HCT116 (cell line): ENCODE data around the gene TBX3. TPM values are rescaled to one million over a fixed set of nuclear protein-coding genes. Genes with fewer than 3 reads are reported as not detected.

Source experiments
- ATAC-seq: fragments of 200-7000 bp; cut with Tn5 transposase; 2 replicates; pipeline ENCODE4 v1.9.1; 2020; ENCODE audit warnings: mild to moderate bottlenecking, moderate library complexity
- BruUV-seq: library from RNA; stranded (reverse); fragments of 400-500 nt; replicated peaks from 2 replicates; lab custom pipeline; 2021; lab: Mats Ljungman, UMichigan
- CTCF ChIA-PET: fragments of 300-600 bp; sonication (Branson Sonifier 250); formaldehyde crosslinking; loops from one replicate; lab custom pipeline; 2021; ENCODE audit warnings: antibody characterized with exemption; lab: Charles Lee
- POLR2A ChIA-PET: fragments of 300-600, 350-600 bp; sonication (Branson Sonifier 250); formaldehyde crosslinking; loops from one replicate; lab custom pipeline; 2021; ENCODE audit warnings: antibody characterized with exemption; lab: Charles Lee
- RAD21 ChIA-PET, 2 experiments: fragments of 300-600 bp; sonication (Branson Sonifier 250); formaldehyde crosslinking; loops; one replicate each; lab custom pipeline; 2023; ENCODE audit warnings: low total read pairs in 2 of 2; ENCODE audit not compliant: uncharacterized antibody in 2 of 2, unreplicated experiment in 2 of 2, low non-redundant PET in 1 of 2; lab: Charles Lee
- DNase-seq: peaks from one replicate; pipeline ENCODE4 v3.0.0-alpha.2; 2010; ENCODE audit warnings: low read depth, low spot score
- H2AFZ ChIP-seq: fragments of 200-600 bp; shearing (Covaris generic), sonication (generic); 2 replicates; pipeline ENCODE4 v1.6.1; 2017; ENCODE audit warnings: low read depth, mixed run types, mixed read lengths, antibody characterized with exemption, low read length; ENCODE audit not compliant: poor library complexity, severe bottlenecking
- H3K27ac ChIP-seq: 2 replicates; pipeline ENCODE4 v1.5.1; 2012; ENCODE audit warnings: low read depth, low read length
- H3K27me3 ChIP-seq: fragments of 200-600 bp; sonication (generic); 2 replicates; pipeline ENCODE4 v1.6.1; 2016; ENCODE audit warnings: mixed run types, low read length, mixed read lengths; ENCODE audit not compliant: insufficient read depth
- H3K36me3 ChIP-seq, 2 experiments: fragments of 200-500 bp in 1 of 2; fragments of 200-600 bp in 1 of 2; sonication (Bioruptor generic) in 1 of 2; sonication (generic) in 1 of 2; 2 replicates each; pipeline versions ENCODE4 v1.5.1 to v1.6.1; 2014 to 2016; ENCODE audit warnings: low read length in 2 of 2, inconsistent platforms in 1 of 2, mixed read lengths in 1 of 2, mixed run types in 1 of 2; ENCODE audit not compliant: insufficient read depth in 2 of 2, control insufficient read depth in 1 of 2
- H3K4me1 ChIP-seq, 2 experiments: fragments of 200-600 bp in 1 of 2; sonication (generic) in 1 of 2; 2 replicates each; pipeline versions ENCODE4 v1.5.1 to v1.6.1; 2012 to 2017; ENCODE audit warnings: low read length in 2 of 2, inconsistent platforms in 1 of 2, mild to moderate bottlenecking in 1 of 2, mixed read lengths in 1 of 2, mixed run types in 1 of 2, moderate library complexity in 1 of 2; ENCODE audit not compliant: insufficient read depth in 2 of 2, control insufficient read depth in 1 of 2
- H3K4me2 ChIP-seq: fragments of 200-600 bp; sonication (generic); 2 replicates; pipeline ENCODE4 v1.6.1; 2017; ENCODE audit warnings: mixed run types, low read length, mixed read lengths
- H3K4me3 ChIP-seq, 2 experiments: fragments of 200-600 bp in 1 of 2; sonication (generic) in 1 of 2; replicated peaks in 1 of 2; 2 replicates each; pipeline ENCODE4 v1.5.1; 2011 to 2016; ENCODE audit warnings: low read length in 2 of 2, control low read depth in 1 of 2, low read depth in 1 of 2, mild to moderate bottlenecking in 1 of 2, mixed read lengths in 1 of 2, mixed run types in 1 of 2
- H3K79me2 ChIP-seq: fragments of 200-600 bp; sonication (generic); 2 replicates; pipeline ENCODE4 v1.6.1; 2017; ENCODE audit warnings: mild to moderate bottlenecking, mixed run types, low read length, moderate library complexity, mixed read lengths; ENCODE audit not compliant: insufficient read depth
- H3K9ac ChIP-seq: fragments of 200-600 bp; sonication (generic); 2 replicates; pipeline ENCODE4 v1.6.1; 2016; ENCODE audit warnings: low read length, mixed read lengths
- H3K9me2 ChIP-seq: fragments of 200-600 bp; sonication (generic), shearing (Covaris generic); 2 replicates; pipeline ENCODE4 v1.6.1; 2017; ENCODE audit warnings: mixed run types, mild to moderate bottlenecking, moderate library complexity; ENCODE audit not compliant: insufficient read depth
- H3K9me3 ChIP-seq, 2 experiments: fragments of 200-500 bp in 1 of 2; fragments of 200-600 bp in 1 of 2; sonication (Bioruptor generic) in 1 of 2; sonication (generic) in 1 of 2; 2 replicates each; pipeline ENCODE4 v1.6.1; 2014 to 2017; ENCODE audit warnings: low read length in 2 of 2, mixed read lengths in 2 of 2, inconsistent platforms in 1 of 2, low read depth in 1 of 2, mild to moderate bottlenecking in 1 of 2, mixed run types in 1 of 2, moderate library complexity in 1 of 2; ENCODE audit not compliant: control insufficient read depth in 1 of 2, insufficient read depth in 1 of 2
- H4K20me1 ChIP-seq: fragments of 200-600 bp; sonication (generic), shearing (Covaris generic); 2 replicates; pipeline ENCODE4 v1.6.1; 2017; ENCODE audit warnings: mixed run types, mild to moderate bottlenecking, moderate library complexity; ENCODE audit not compliant: insufficient read depth
- CBX3 ChIP-seq: IDR thresholded peaks from 2 replicates; pipeline ENCODE4 v1.6.1; 2012; ENCODE audit warnings: low read depth
- CEBPB ChIP-seq: IDR thresholded peaks from 2 replicates; pipeline ENCODE4 v1.6.1; 2012; ENCODE audit warnings: low read depth
- ELF1 ChIP-seq: IDR thresholded peaks from 2 replicates; pipeline ENCODE4 v1.6.1; 2012; ENCODE audit warnings: low read depth, borderline replicate concordance
- EZH2 ChIP-seq: fragments of 200-600 bp; sonication (generic); IDR thresholded peaks from 2 replicates; pipeline ENCODE4 v1.6.1; 2017; ENCODE audit warnings: antibody characterized with exemption, mixed run types
- POLR2A ChIP-seq: IDR thresholded peaks from 2 replicates; pipeline ENCODE4 v1.7.0; 2011; ENCODE audit warnings: borderline replicate concordance; ENCODE audit not compliant: insufficient read depth, insufficient read length; ENCODE audit errors: extremely low read depth
- POLR2AphosphoS5 ChIP-seq: IDR thresholded peaks from 2 replicates; pipeline ENCODE4 v1.6.1; 2011; ENCODE audit warnings: mild to moderate bottlenecking, low read depth, low read length, moderate library complexity
- RAD21 ChIP-seq: IDR thresholded peaks from 2 replicates; pipeline ENCODE4 v1.6.1; 2012; ENCODE audit warnings: low read depth, mild to moderate bottlenecking
- SIN3A ChIP-seq: IDR thresholded peaks from 2 replicates; pipeline ENCODE4 v1.6.1; 2012; ENCODE audit warnings: low read depth
- SRF ChIP-seq: IDR thresholded peaks from 2 replicates; pipeline ENCODE4 v1.6.1; 2012; ENCODE audit warnings: low read depth
- TCF7L2 ChIP-seq: IDR thresholded peaks from 2 replicates; pipeline ENCODE4 v1.7.0; 2011; ENCODE audit warnings: borderline replicate concordance, inconsistent platforms; ENCODE audit not compliant: insufficient read depth, insufficient read length; ENCODE audit errors: extremely low read depth
- YY1 ChIP-seq: IDR thresholded peaks from 2 replicates; pipeline ENCODE4 v1.6.1; 2011; ENCODE audit warnings: low read length, low read depth, moderate library complexity, mild to moderate bottlenecking; ENCODE audit not compliant: insufficient replicate concordance; ENCODE audit errors: extremely low read depth
- ZFX ChIP-seq: fragments of 450-650 bp; IDR thresholded peaks from 2 replicates; pipeline ENCODE4 v1.6.1; 2017
- intact Hi-C: fragments of 100-400 bp; cut with micrococcal nuclease; formaldehyde crosslinking; loops from 2 replicates; pipeline ENCODE4 v1.10.0; 2022
- total RNA-seq: library from RNA; stranded (reverse); gene quantifications from one replicate; pipeline ENCODE4 v1.2.1, GENCODE V29; 2021; ENCODE audit not compliant: unreplicated experiment

Gene TBX3
- total RNA-seq, 1 experiment from 2014 or later = 12.8 TPM

DNA sequence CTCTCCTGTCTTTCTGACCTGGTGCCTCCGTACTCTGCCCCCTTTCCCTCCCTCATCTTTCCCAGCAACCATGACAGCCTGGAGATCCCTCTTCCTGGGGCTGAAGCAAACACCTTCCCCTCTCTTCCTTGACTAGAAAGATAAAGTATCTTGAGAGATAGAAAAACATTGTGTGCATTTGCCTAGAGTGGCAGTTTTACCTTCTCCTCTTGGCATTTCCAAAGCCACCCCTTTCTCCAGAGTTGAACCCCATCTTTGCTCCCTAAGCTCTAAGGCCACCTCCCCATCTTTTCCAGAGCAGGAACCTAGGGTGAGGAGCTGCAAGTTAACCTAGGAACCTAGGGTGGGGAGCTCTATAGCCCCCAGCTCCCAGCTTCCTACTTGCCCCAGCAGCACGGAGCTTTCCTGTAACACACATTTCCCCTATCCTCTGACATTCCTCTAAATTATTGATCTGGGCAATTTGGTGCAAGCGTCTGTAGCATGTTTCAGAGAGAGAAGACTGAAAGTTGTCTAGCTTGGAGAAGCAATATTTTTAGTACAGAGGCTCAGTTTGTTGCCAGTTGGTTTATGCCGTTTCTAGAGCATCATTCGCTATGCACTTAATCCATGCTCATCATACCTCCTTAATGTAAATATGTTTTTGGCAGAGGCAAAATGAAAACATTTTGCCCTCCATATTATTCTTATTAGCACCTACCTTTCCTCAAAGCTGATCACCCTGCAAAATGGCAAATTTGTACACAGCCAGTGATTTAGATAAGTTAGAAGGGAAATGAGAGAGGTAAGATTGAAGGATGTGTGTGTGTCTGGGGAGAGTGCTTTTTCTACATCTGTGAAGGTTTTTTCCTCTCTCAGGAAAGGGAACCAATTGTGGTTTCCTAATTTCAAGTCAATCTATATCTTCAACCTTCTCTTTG lies 5.4 kb upstream of the TBX3 start:
- Histone ChIP-seq H3K4me3 (no peak overlapping the region), H2AFZ (no peak overlapping the region), H3K79me2 (no peaks in the 10 kb centered on the region), H3K27ac (no peak overlapping the region), H3K9ac (no peak overlapping the region), H3K27me3 (peaks cover 24% of the 10 kb centered on the region), H3K9me3 (no peaks in the 10 kb centered on the region), H3K36me3 (no peaks in the 10 kb centered on the region), H3K4me1 (peaks cover 6 to 9% of the 10 kb centered on the region in 2 experiments), H3K9me2 (no peaks in the 10 kb centered on the region), H3K4me2 (no peak overlapping the region), H4K20me1 (no peaks in the 10 kb centered on the region)
- DNase-seq (no peak), ATAC-seq (no peak)
- ChIA-PET RAD21 (no interaction called here), POLR2A (no interaction called here), CTCF (no interaction called here)
- BruUV-seq = no TSS peak
- intact Hi-C loops = loop anchor here (10.0 kb wide), 1 partner anchor 245 kb away; no protein-coding TSS in a partner anchor
- no peak for TF ChIP-seq SRF
- no peak for TF ChIP-seq CBX3
- no peak for TF ChIP-seq POLR2AphosphoS5
- no peak for TF ChIP-seq ZFX
- no peak for TF ChIP-seq POLR2A
- no peak for TF ChIP-seq CEBPB
- TF ChIP-seq SIN3A = no peak
- no peak for TF ChIP-seq EZH2
- no peak for TF ChIP-seq TCF7L2

DNA sequence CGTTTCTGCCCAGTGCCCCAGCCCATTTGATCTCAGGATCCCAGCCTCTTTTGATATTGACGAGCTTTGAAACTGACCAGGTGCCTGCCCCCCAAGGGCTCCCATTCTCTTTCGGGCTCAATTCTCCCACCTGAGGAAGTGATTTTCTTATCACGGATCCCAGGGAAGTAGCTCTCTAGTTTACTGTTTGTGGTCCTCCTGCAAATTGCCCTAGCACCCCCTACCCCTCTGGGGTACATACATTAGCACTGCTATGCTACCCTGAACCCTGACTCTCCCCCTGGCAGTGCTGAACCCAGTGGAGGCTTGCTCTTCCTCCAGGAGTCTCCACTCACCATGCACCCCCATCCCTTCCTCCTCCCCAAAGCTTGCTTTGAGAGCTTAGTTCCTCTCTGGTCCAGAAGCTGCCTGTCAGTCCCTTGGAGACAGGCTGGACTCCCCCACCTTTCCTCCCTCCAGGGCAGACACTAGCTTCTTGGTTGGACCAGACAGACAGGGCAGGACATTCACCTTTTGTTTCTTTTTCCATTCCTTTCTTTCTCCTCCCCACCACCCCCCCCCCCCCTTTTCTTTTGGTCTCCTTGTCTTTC lies 4.4 kb upstream of the TBX3 start:
- CTCF ChIA-PET = no interaction called here
- no peak for ATAC-seq

More for the DNA sequence above, 4.4 kb upstream of the TBX3 start:
- ChIA-PET POLR2A (no interaction called here), RAD21 (no interaction called here)
- Histone ChIP-seq H3K27me3 (peaks cover 24% of the 10 kb centered on the region), H3K4me2 (no peak overlapping the region), H4K20me1 (no peaks in the 10 kb centered on the region), H3K9ac (no peak overlapping the region), H3K27ac (no peak overlapping the region), H3K79me2 (no peaks in the 10 kb centered on the region), H3K4me3 (no peak overlapping the region), H3K36me3 (no peaks in the 10 kb centered on the region), H3K9me3 (no peaks in the 10 kb centered on the region), H3K4me1 (peaks cover 6 to 9% of the 10 kb centered on the region in 2 experiments), H2AFZ (no peak overlapping the region), H3K9me2 (no peaks in the 10 kb centered on the region)
- no TSS peak for BruUV-seq
- TF ChIP-seq SIN3A (no peak), YY1 (no peak), RAD21 (no peak), ELF1 (no peak), CBX3 (no peak)
- intact Hi-C loops = loop anchor here (10.0 kb wide), 1 partner anchor 246 kb away; no protein-coding TSS in a partner anchor
- DNase-seq = no peak
